Sigmoid colon (tissue), 7 donors: ENCODE measurements around the gene SLC39A13. TPM values are rescaled to one million over a fixed set of nuclear protein-coding genes. Genes with fewer than 3 reads are reported as not detected.

Experiments used
- DNase-seq: peaks from one replicate; pipeline ENCODE4 v3.0.0-alpha.2; 2019
- H3K27ac ChIP-seq, 4 donors: fragments of 200-600 bp; sonication (generic); one replicate each; pipeline ENCODE4 v1.5.1; 2016 to 2019; ENCODE audit warnings: mild to moderate bottlenecking in 1 of 4
- H3K27me3 ChIP-seq, 3 donors: fragments of 200-600 bp; sonication (generic); one replicate each; pipeline ENCODE4 v1.5.1; 2019; ENCODE audit warnings: mild to moderate bottlenecking in 1 of 3
- H3K36me3 ChIP-seq, 4 donors: fragments of 200-600 bp; sonication (generic); one replicate each; pipeline ENCODE4 v1.5.1; 2016 to 2019
- H3K4me1 ChIP-seq, 4 donors: fragments of 200-600 bp; sonication (generic); one replicate each; pipeline ENCODE4 v1.5.1; 2017 to 2019
- H3K4me3 ChIP-seq, 4 donors: fragments of 200-600 bp; sonication (generic); one replicate each; pipeline ENCODE4 v1.5.1; 2017 to 2019; ENCODE audit warnings: mild to moderate bottlenecking in 2 of 4, moderate library complexity in 1 of 4
- H3K9me3 ChIP-seq, 4 donors: fragments of 200-600 bp in 3 of 4; sonication (generic) in 3 of 4; one replicate each; pipeline versions ENCODE4 v1.5.1 to v1.6.1; 2013 to 2019
- EP300 ChIP-seq, 4 donors: sonication (generic); formaldehyde crosslinking; IDR thresholded peaks; one replicate each; pipeline ENCODE4 v1.6.1; 2017; ENCODE audit warnings: antibody characterized with exemption in 4 of 4
- POLR2A ChIP-seq, 2 donors: fragments of 450-650 bp; IDR thresholded peaks; one replicate each; pipeline ENCODE4 v1.6.1; 2016; ENCODE audit warnings: antibody characterized with exemption in 2 of 2, mild to moderate bottlenecking in 2 of 2, moderate library complexity in 2 of 2
- POLR2AphosphoS5 ChIP-seq, 4 donors: sonication (generic); formaldehyde crosslinking; IDR thresholded peaks; one replicate each; pipeline ENCODE4 v1.6.1; 2017; ENCODE audit warnings: antibody characterized with exemption in 4 of 4
- WGBS, 2 donors: extraction: QIAGEN DNeasy Blood & Tissue Kit; methylation state at CpG; one replicate each; pipeline ENCODE4 v1.1.7; 2013; 5-methylcytosine and 5-hydroxymethylcytosine counted together
- intact Hi-C: fragments of 100-400 bp; cut with DNase I; formaldehyde crosslinking; loops from one replicate; pipeline ENCODE4 v1.15.1; 2023
- polyA plus RNA-seq, 3 donors: library from polyadenylated mRNA; stranded (reverse); fragments of 200-250 nt; gene quantifications; one replicate each; pipeline ENCODE4 v1.2.3, GENCODE V29; 2013
- total RNA-seq, 4 donors: library from RNA; depleted of rRNA; stranded (reverse); fragments of >200 nt; gene quantifications; one replicate each; pipeline ENCODE4 v1.1.0, GENCODE V29; 2016
- TF ChIP-seq, protein P1 (sequence below), 4 experiments: fragments of 450-650 bp in 3 of 4; fragments of 200-600 bp in 1 of 4; IDR thresholded peaks; one replicate each; pipeline ENCODE4 v1.5.1; 2016 to 2019; ENCODE audit warnings: antibody characterized with exemption in 4 of 4, mild to moderate bottlenecking in 3 of 4, moderate library complexity in 2 of 4
- donor health status: healthy with polysubstance abuse.
- donor health status: Bipolar disorder and iron deficiency.
- donor health status: healthy.

SLC39A13 gene
- total and polyA plus RNA-seq, 7 donors, result 4.6 to 87.5 (median 38.2) TPM

DNA sequence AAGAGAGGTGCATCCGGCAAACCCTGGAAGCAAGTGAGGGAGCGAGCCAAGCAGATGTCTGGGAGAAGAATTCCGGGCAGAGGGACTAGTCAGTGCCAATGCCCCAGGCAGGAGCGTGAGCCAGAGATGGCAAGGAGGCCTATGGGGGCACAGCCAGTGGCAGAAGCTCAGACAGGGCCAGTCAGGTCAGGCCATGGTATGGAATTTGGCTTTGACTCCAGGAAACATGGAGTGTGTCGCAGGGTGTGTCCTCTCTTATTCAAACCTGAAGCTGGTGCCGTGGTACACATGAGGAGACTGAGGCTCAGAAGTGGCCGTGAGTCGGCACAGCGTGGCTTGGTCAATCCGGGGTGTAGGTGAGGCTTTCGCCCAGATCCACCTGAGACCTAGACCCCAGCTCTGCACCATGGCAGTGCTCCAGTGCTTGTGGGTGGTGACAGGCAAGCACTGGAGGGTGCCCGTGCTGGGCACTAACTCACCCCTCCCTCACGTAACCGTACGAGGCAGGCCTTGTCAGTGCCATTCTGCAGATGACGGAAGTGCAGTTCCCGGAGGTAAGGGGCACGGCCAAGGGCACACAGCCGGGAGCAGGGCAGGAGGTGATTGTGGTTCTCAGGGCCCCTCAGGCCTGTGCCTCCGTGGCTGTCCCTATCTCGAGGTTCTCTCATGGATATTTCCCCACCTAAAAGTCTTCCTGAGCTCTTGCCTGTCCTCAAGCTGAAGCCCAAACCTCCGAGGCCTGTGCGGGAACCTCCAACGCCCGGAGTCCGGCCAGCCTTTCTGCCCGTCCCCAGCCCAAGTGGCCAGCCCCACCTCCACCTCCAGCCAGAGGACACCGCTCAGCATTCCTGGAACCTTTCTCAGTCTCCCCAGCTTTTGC is 19.5 kb upstream of the SLC39A13 start:
- Histone ChIP-seq H3K4me1 (no peaks in the 10 kb centered on the region), H3K36me3 (no peaks in the 10 kb centered on the region), H3K27me3 (no peaks in the 10 kb centered on the region), H3K4me3 (no peak overlapping the region), H3K9me3 (no peaks in the 10 kb centered on the region), H3K27ac (peak overlapping the region in 1 of 4 donors; percentile 20)
- no peak for TF ChIP-seq POLR2A (IDR thresholded peaks at IDR 0.05)
- no peak for TF ChIP-seq EP300 (IDR thresholded peaks at IDR 0.05)
- TF ChIP-seq, protein P1, sequence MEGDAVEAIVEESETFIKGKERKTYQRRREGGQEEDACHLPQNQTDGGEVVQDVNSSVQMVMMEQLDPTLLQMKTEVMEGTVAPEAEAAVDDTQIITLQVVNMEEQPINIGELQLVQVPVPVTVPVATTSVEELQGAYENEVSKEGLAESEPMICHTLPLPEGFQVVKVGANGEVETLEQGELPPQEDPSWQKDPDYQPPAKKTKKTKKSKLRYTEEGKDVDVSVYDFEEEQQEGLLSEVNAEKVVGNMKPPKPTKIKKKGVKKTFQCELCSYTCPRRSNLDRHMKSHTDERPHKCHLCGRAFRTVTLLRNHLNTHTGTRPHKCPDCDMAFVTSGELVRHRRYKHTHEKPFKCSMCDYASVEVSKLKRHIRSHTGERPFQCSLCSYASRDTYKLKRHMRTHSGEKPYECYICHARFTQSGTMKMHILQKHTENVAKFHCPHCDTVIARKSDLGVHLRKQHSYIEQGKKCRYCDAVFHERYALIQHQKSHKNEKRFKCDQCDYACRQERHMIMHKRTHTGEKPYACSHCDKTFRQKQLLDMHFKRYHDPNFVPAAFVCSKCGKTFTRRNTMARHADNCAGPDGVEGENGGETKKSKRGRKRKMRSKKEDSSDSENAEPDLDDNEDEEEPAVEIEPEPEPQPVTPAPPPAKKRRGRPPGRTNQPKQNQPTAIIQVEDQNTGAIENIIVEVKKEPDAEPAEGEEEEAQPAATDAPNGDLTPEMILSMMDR (IDR thresholded peaks at IDR 0.05), result no peak
- no peak for TF ChIP-seq POLR2AphosphoS5 (IDR thresholded peaks at IDR 0.05)
- intact Hi-C loops, result no loop called here
- WGBS, 2 donors, result 87 to 92% methylated on average over 28 of the region's 28 CpGs
- no peak for DNase-seq

- intact Hi-C loops, result no loop called here
- TF ChIP-seq, protein P1 (IDR thresholded peaks at IDR 0.05), result no peak
- TF ChIP-seq POLR2AphosphoS5 (IDR thresholded peaks at IDR 0.05), result no peak
- TF ChIP-seq EP300 (IDR thresholded peaks at IDR 0.05), result no peak
- TF ChIP-seq POLR2A (IDR thresholded peaks at IDR 0.05), result no peak
- peak overlapping the region in 1 of 4 donors; percentile 20 for H3K27ac ChIP-seq
- no peak for DNase-seq
- H3K4me3 ChIP-seq, result no peak overlapping the region
- H3K9me3 ChIP-seq, result no peaks in the 10 kb centered on the region
- no peaks in the 10 kb centered on the region for H3K27me3 ChIP-seq
- no peaks in the 10 kb centered on the region for H3K4me1 ChIP-seq
- WGBS, 2 donors, result 76 to 88% methylated on average over 17 of the region's 17 CpGs
- H3K36me3 ChIP-seq, result no peaks in the 10 kb centered on the region
These were observed 18.6 kb upstream of the SLC39A13 start for GRCh38 chr11:47389577-47390421.

- peak overlapping the region in 1 of 4 donors; percentile 59 for H3K27ac ChIP-seq
- intact Hi-C loops, result no loop called here
- H3K4me3 ChIP-seq, result no peak overlapping the region
These were observed 18.0 kb upstream of the SLC39A13 start for GRCh38 chr11:47390422-47390760.

GRCh38 chr11:47391077-47391583 is 17.3 kb upstream of the SLC39A13 start:
- H3K4me3 ChIP-seq, result no peak overlapping the region
- H3K27me3 ChIP-seq, result no peaks in the 10 kb centered on the region
- H3K36me3 ChIP-seq, result no peaks in the 10 kb centered on the region
- intact Hi-C loops, result no loop called here
- no peaks in the 10 kb centered on the region for H3K9me3 ChIP-seq
- no peak for TF ChIP-seq POLR2A (IDR thresholded peaks at IDR 0.05)
- peak in 1 of 4 donors; percentile 15 for TF ChIP-seq POLR2AphosphoS5 (IDR thresholded peaks at IDR 0.05)
- 86% methylated on average over 11 of the region's 11 CpGs for WGBS, 2 donors
- H3K27ac ChIP-seq, result peak overlapping the region in 3 of 4 donors; percentile 59 to 70 (median 64)
- no peaks in the 10 kb centered on the region for H3K4me1 ChIP-seq
- DNase-seq, result peak; percentile 77

More at GRCh38 chr11:47390422-47390760, 18.0 kb upstream of the SLC39A13 start:
- no peaks in the 10 kb centered on the region for H3K27me3 ChIP-seq
- TF ChIP-seq POLR2A (IDR thresholded peaks at IDR 0.05) (no peak), EP300 (IDR thresholded peaks at IDR 0.05) (no peak), POLR2AphosphoS5 (IDR thresholded peaks at IDR 0.05) (no peak)
- TF ChIP-seq, protein P1 (IDR thresholded peaks at IDR 0.05), result no peak
- no peaks in the 10 kb centered on the region for H3K9me3 ChIP-seq
- no peaks in the 10 kb centered on the region for H3K36me3 ChIP-seq
- no peaks in the 10 kb centered on the region for H3K4me1 ChIP-seq
- 97 to 98% methylated on average over 6 of the region's 6 CpGs for WGBS, 2 donors
- no peak for DNase-seq
